GM18526 (cell line): ENCODE data around the gene COASY.
A peak's percentile ranks its signal among the peaks of the same experiment; 100 is the strongest.

Source experiments
- POLR2A ChIP-seq: IDR thresholded peaks from 3 replicates; pipeline ENCODE4 v1.6.1; 2011; ENCODE audit not compliant: insufficient read length; ENCODE audit errors: extremely low read depth

The COASY gene

DNA sequence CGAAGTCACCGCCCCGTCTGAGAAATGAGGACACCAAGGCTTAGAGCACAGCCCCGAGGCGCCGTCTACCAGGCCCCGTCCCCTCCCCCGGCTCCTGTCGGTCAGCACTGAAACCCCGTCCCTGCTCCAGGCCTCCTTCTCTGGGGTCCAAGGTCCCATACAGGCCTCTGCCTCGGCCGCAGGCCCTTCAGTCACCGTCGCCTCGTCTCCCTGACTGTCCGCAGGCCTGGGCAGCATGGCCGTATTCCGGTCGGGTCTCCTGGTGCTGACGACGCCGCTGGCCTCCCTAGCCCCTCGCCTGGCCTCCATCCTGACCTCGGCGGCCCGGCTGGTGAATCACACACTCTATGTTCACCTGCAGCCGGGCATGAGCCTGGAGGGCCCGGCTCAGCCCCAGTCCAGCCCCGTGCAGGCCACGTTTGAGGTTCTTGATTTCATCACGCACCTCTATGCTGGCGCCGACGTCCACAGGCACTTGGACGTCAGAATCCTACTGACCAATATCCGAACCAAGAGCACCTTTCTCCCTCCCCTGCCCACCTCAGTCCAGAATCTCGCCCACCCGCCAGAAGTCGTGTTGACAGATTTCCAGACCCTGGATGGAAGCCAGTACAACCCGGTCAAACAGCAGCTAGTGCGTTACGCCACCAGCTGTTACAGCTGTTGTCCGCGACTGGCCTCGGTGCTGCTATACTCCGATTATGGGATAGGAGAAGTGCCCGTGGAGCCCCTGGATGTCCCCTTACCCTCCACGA, 617 bp downstream of the COASY start:
- no peak for TF ChIP-seq POLR2A

- TF ChIP-seq POLR2A, result no peak
Observed at GRCh38 chr17:42563143-42563509, 1.2 kb downstream of the COASY start.

DNA sequence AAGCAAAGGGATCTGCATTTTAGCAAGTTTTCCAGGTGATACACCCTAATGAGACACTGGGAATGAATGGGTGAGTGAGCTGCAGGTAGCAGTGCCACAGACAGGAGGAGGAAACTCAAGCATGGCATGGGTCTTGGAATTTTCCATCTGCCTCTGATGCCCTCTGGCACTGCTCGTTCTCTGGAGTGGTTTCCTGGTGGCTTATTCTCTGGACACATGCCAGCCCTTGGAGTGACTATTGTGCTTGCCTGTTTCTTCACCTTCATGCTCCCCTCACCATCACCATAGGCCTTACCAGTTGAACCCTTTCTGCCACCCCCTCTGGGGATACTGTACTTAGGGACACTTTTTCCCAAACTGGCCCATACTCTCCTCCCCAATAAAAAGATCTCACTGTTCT, 1.6 kb downstream of the COASY start:
- no peak for TF ChIP-seq POLR2A

GRCh38 chr17:42563950-42564349, 2.0 kb downstream of the COASY start:
- TF ChIP-seq POLR2A, result no peak

DNA sequence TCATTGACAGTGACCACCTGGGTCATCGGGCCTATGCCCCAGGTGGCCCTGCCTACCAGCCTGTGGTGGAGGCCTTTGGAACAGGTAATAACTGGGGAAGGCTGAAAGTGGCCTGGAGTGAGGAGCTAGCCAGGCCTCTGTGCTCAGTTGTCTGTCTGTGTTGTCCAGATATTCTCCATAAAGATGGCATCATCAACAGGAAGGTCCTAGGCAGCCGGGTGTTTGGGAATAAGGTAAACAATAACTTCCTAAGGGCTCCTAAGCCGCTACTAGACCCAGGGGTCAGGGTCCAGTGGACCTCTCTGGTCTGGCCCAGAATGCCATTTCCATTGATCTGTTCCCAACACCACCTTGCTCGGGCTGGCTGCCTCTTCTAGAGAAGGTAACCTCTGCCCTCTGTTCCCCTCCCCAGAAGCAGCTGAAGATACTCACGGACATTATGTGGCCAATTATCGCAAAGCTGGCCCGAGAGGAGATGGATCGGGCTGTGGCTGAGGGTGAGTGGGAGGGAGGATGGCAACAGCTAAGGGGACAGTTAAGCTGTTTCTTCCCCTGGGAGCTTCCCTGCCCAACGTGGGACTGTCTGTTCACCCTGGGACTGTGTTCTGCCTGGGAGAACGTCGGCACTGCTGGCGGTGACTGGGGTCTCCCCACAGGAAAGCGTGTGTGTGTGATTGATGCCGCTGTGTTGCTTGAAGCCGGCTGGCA, 3.0 kb downstream of the COASY start:
- no peak for TF ChIP-seq POLR2A

DNA sequence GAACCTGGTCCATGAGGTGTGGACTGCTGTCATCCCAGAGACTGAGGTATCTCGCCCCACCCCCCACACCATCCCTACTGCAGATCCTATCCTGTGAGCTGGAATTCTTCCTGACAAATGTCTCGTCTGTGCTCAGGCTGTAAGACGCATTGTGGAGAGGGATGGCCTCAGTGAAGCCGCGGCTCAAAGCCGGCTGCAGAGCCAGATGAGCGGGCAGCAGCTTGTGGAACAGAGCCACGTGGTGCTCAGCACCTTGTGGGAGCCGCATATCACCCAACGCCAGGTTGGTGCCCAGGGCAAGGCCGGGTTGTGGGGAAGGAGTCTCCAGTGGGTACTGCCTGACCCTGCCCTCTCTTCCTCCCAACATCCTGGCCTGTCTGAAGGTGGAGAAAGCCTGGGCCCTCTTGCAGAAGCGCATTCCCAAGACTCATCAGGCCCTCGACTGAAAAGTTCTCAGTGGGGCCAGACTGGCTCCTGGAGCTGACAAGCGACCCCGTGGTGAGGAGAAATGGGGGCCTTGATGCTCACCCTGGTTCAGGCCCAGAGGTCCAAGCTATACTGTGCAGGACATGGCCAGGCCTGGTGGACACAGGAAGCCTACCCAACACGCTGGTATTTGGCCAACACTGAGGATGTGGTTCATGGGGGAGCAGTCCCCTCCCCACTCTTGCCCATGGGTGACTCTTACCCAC, 3.7 kb downstream of the COASY start:
- TF ChIP-seq POLR2A, result no peak

DNA sequence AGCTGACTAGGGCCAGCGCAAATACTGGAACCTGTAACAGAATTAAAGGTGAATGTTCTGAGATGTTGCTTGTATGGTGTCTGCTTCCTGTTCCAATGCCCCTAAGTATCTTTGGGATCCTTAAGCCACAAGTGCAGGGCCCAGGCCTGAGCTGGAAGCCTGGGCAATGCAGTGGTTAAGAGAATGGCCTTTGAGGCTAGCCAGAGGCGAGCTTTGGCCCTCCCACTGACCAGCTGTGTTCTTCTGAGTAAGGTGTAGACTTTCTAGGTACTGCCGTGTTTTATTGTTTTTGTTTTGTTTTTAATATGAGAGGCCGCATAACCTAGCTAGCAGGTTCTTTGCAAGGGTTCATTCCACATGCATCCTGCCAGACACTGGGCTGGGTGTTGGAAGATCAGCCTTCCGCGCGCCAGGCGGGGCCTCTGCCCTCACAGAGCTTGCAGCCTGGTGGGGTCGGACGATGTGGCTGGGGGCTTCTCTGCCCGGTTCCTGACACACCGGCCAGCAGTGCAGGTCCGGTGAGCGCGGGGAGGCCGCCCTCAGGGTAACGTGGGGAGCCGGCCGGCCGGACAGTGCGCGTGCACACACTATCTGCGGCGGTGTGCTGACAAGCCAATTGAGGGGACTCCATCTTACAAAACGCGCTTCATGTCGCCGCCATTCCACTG, 4.4 kb downstream of the COASY start:
- TF ChIP-seq POLR2A, result no peak

GRCh38 chr17:42566883-42567573, 5.1 kb downstream of the COASY start, which contains the start of gene MLX:
TSS of gene MLX (plus strand) at chr17:42567100. CDS start at chr17:42567125, 25 bp downstream.
- TF ChIP-seq POLR2A, result peak; percentile 73

GRCh38 chr17:42568341-42569111, 6.6 kb downstream of the COASY start:
- TF ChIP-seq POLR2A, result no peak

- no peak for TF ChIP-seq POLR2A
Observed at GRCh38 chr17:42571435-42572225, 9.7 kb downstream of the COASY start.

GRCh38 chr17:42573095-42573494, 11.1 kb downstream of the COASY start:
- no peak for TF ChIP-seq POLR2A

DNA sequence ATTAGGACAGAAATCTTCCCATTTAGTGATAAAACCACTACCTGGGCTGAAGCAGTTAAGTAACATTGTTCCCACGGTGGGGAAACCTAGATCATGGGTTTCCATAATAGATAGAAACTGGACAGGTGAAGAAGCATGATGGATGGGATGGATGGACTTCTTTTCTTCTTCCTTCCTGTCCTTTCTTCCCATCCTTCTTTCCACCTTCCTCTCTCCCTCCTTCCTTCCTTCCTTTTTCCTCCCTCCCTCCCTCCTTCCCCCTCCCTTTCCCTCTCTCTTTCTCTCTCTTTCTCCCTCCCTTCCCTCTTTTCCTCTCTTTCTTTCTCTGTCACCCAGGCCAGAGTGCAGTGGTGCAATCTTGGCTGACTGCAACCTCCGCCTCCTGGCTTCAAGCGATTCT, 12.5 kb downstream of the COASY start:
- TF ChIP-seq POLR2A, result no peak

DNA sequence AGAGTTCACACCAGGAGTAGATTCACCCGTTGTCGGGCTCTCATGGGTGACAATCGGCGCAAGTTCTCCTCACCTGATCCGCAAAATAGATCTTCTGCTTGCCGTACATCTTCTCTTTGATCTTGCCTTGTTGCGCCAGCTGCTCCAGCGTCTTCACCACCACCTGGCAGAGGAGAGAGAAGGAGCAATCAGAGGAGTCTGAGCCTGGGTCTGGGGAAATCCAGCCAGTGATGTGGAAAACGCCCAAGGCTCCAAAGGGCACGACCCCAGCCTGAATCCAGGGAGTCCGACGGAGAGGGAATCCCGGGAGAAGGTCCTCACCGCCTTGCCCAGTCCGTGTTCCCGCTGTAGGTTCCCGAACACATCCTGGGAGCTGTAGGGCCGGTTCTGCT, 15.2 kb downstream of the COASY start:
- no peak for TF ChIP-seq POLR2A

- peak; percentile 82 for TF ChIP-seq POLR2A
Observed at GRCh38 chr17:42577532-42578281, 15.8 kb downstream of the COASY start, which contains the start of gene PSMC3IP. TSS of gene PSMC3IP (minus strand) at chr17:42577729. CDS start at chr17:42577686, 43 bp downstream.
